Neural progenitor cell (in vitro differentiated cells): ENCODE measurements around the gene AK5.

ENCODE experiments used
- EZH2 ChIP-seq: fragments of 200-600 bp; sonication (generic); IDR thresholded peaks from 2 replicates; pipeline ENCODE4 v1.6.1; 2017; ENCODE audit warnings: antibody characterized with exemption, mild to moderate bottlenecking, moderate library complexity
- TF ChIP-seq, protein P1 (sequence below): fragments of 200-600 bp; sonication (generic); IDR thresholded peaks from 2 replicates; pipeline ENCODE4 v1.5.1; 2017; ENCODE audit warnings: antibody characterized with exemption, mild to moderate bottlenecking

DNA sequence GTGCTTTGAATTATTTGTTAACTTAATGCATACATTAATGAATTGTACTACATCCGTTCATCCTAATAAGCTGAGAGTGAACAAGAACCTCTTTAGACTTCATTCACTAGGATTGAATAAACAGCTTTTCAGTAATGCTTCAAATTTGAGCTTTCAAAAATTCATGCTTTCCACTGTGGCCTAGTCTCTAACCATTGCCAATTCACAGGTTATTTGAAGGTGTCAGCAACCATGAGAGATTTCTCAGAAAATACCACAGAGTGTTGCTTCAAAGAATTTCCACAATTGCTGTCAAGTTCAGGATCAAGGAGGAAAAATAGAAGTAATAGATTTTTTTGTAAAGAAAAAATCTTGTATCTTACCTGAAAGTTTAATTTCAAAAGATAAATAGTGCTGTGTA, 72.7 kb downstream of the AK5 start:
- TF ChIP-seq, protein P1, sequence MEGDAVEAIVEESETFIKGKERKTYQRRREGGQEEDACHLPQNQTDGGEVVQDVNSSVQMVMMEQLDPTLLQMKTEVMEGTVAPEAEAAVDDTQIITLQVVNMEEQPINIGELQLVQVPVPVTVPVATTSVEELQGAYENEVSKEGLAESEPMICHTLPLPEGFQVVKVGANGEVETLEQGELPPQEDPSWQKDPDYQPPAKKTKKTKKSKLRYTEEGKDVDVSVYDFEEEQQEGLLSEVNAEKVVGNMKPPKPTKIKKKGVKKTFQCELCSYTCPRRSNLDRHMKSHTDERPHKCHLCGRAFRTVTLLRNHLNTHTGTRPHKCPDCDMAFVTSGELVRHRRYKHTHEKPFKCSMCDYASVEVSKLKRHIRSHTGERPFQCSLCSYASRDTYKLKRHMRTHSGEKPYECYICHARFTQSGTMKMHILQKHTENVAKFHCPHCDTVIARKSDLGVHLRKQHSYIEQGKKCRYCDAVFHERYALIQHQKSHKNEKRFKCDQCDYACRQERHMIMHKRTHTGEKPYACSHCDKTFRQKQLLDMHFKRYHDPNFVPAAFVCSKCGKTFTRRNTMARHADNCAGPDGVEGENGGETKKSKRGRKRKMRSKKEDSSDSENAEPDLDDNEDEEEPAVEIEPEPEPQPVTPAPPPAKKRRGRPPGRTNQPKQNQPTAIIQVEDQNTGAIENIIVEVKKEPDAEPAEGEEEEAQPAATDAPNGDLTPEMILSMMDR, result no peak
- TF ChIP-seq EZH2, result no peak
